Measurements from ENCODE around the gene ABCF2.

The ABCF2 gene

GRCh38 chr7:151186640-151187408 lies 40.2 kb downstream of the ABCF2 start, which contains the start of gene ASB10:
TSS of gene ASB10 (minus strand) at chr7:151187250. CDS start at chr7:151187130, 120 bp downstream.
- no peaks in the 10 kb centered on the region for H3K9me2 ChIP-seq (replicated peaks; ENCODE audit: insufficient read depth, low read length)
- H3K27ac ChIP-seq (ENCODE audit: low read length), result no peak within 1 kb of the TSS
- H3K36me3 ChIP-seq (replicated peaks; ENCODE audit: insufficient read depth, low read length), result no peaks in the 10 kb centered on the region
- H3F3A ChIP-seq (ENCODE audit: insufficient read depth, low read length), result no peaks in the 10 kb centered on the region
- TF ChIP-seq CTCF (IDR thresholded peaks at IDR 0.05; ENCODE audit: low read length) (no peak), EZH2 (optimal IDR thresholded peaks at IDR 0.05; ENCODE audit: low read depth, low read length) (no peak), EZH2phosphoT487 (IDR thresholded peaks at IDR 0.05; ENCODE audit: low read length) (no peak)
- no peak within 1 kb of the TSS for H2AFZ ChIP-seq (ENCODE audit: low read length)
- no peak within 1 kb of the TSS for H3K4me3 ChIP-seq (ENCODE audit: low read length)
- DNase-seq, result no peak
- H4K20me1 ChIP-seq (ENCODE audit: insufficient read depth, low read length), result no peaks in the 10 kb centered on the region
- no peak within 1 kb of the TSS for H3K9ac ChIP-seq (ENCODE audit: low read length)
- H3K27me3 ChIP-seq (replicated peaks; ENCODE audit: insufficient read depth, low read length), result peaks cover 86% of the 10 kb centered on the region
- no peaks in the 10 kb centered on the region for H3K4me1 ChIP-seq (ENCODE audit: low read length)
- H3K4me2 ChIP-seq (ENCODE audit: low read depth, low read length), result no peak within 1 kb of the TSS
- no peaks in the 10 kb centered on the region for H3K79me2 ChIP-seq (ENCODE audit: low read length)
- H3K9me3 ChIP-seq (replicated peaks; ENCODE audit: insufficient read depth, low read length), result no peaks in the 10 kb centered on the region

- Histone ChIP-seq H3K4me2 (ENCODE audit: low read depth, low read length) (no peak overlapping the region), H4K20me1 (ENCODE audit: insufficient read depth, low read length) (no peaks in the 10 kb centered on the region), H3K9me3 (replicated peaks; ENCODE audit: insufficient read depth, low read length) (no peaks in the 10 kb centered on the region), H3K9me2 (replicated peaks; ENCODE audit: insufficient read depth, low read length) (no peaks in the 10 kb centered on the region), H3K4me3 (ENCODE audit: low read length) (no peak overlapping the region), H3K36me3 (replicated peaks; ENCODE audit: insufficient read depth, low read length) (no peaks in the 10 kb centered on the region), H3K27me3 (replicated peaks; ENCODE audit: insufficient read depth, low read length) (peaks cover 86% of the 10 kb centered on the region), H3K79me2 (ENCODE audit: low read length) (no peaks in the 10 kb centered on the region), H3K27ac (ENCODE audit: low read length) (no peak overlapping the region), H2AFZ (ENCODE audit: low read length) (no peak overlapping the region), H3K9ac (ENCODE audit: low read length) (no peak overlapping the region), H3K4me1 (ENCODE audit: low read length) (no peaks in the 10 kb centered on the region), H3F3A (ENCODE audit: insufficient read depth, low read length) (no peaks in the 10 kb centered on the region)
- no peak for DNase-seq
- TF ChIP-seq EZH2 (optimal IDR thresholded peaks at IDR 0.05; ENCODE audit: low read depth, low read length), result no peak
- TF ChIP-seq CTCF (IDR thresholded peaks at IDR 0.05; ENCODE audit: low read length), result no peak
- no peak for TF ChIP-seq EZH2phosphoT487 (IDR thresholded peaks at IDR 0.05; ENCODE audit: low read length)
Measured at GRCh38 chr7:151185762-151186639, 41.0 kb downstream of the ABCF2 start.

GRCh38 chr7:151181011-151181431 lies 46.0 kb downstream of the ABCF2 start:
- DNase-seq, result no peak
- Histone ChIP-seq H4K20me1 (ENCODE audit: insufficient read depth, low read length) (no peaks in the 10 kb centered on the region), H2AFZ (ENCODE audit: low read length) (no peak overlapping the region), H3K4me2 (ENCODE audit: low read depth, low read length) (no peak overlapping the region), H3K9ac (ENCODE audit: low read length) (no peak overlapping the region), H3K9me2 (replicated peaks; ENCODE audit: insufficient read depth, low read length) (no peaks in the 10 kb centered on the region), H3K4me3 (ENCODE audit: low read length) (no peak overlapping the region), H3K79me2 (ENCODE audit: low read length) (no peaks in the 10 kb centered on the region), H3K27ac (ENCODE audit: low read length) (no peak overlapping the region), H3K4me1 (ENCODE audit: low read length) (no peaks in the 10 kb centered on the region), H3K27me3 (replicated peaks; ENCODE audit: insufficient read depth, low read length) (peaks cover 85% of the 10 kb centered on the region), H3K36me3 (replicated peaks; ENCODE audit: insufficient read depth, low read length) (no peaks in the 10 kb centered on the region), H3K9me3 (replicated peaks; ENCODE audit: insufficient read depth, low read length) (no peaks in the 10 kb centered on the region), H3F3A (ENCODE audit: insufficient read depth, low read length) (no peaks in the 10 kb centered on the region)
- TF ChIP-seq CTCF (IDR thresholded peaks at IDR 0.05; ENCODE audit: low read length) (no peak), EZH2 (optimal IDR thresholded peaks at IDR 0.05; ENCODE audit: low read depth, low read length) (no peak), EZH2phosphoT487 (IDR thresholded peaks at IDR 0.05; ENCODE audit: low read length) (no peak)
